Neural progenitor cell (in vitro differentiated cells): ENCODE data around the gene HSPA12A. TPM values are rescaled to one million over a fixed set of nuclear protein-coding genes. Genes with fewer than 3 reads are reported as not detected.

Source experiments
- DNase-seq: peaks from one replicate; pipeline ENCODE4 v3.0.0-alpha.2; 2016; ENCODE audit warnings: low spot score
- H2AFZ ChIP-seq: fragments of 200-600 bp; sonication (generic); replicated peaks from 2 replicates; pipeline ENCODE4 v1.6.1; 2016; ENCODE audit warnings: antibody characterized with exemption
- H3F3A ChIP-seq: fragments of 200-600 bp; sonication (generic); 2 replicates; pipeline ENCODE4 v1.6.1; 2016; ENCODE audit warnings: antibody characterized with exemption, low read depth
- H3K27ac ChIP-seq: fragments of 200-600 bp; sonication (generic); 2 replicates; pipeline ENCODE4 v1.5.1; 2016; ENCODE audit warnings: mild to moderate bottlenecking
- H3K27me3 ChIP-seq: fragments of 200-600 bp; sonication (generic); 2 replicates; pipeline ENCODE4 v1.6.1; 2016; ENCODE audit warnings: mild to moderate bottlenecking, moderate library complexity
- H3K36me3 ChIP-seq: fragments of 200-600 bp; sonication (generic); 2 replicates; pipeline ENCODE4 v1.5.1; 2016
- H3K4me1 ChIP-seq: fragments of 200-600 bp; sonication (generic); 2 replicates; pipeline ENCODE4 v1.6.1; 2016; ENCODE audit warnings: mixed run types
- H3K4me2 ChIP-seq: fragments of 200-600 bp; sonication (generic); 2 replicates; pipeline ENCODE4 v1.6.1; 2016
- H3K4me3 ChIP-seq: fragments of 200-600 bp; sonication (generic); 2 replicates; pipeline ENCODE4 v1.5.1; 2016
- H3K79me2 ChIP-seq: fragments of 200-600 bp; sonication (generic); 2 replicates; pipeline ENCODE4 v1.6.1; 2016; ENCODE audit warnings: low read depth
- H3K9ac ChIP-seq: fragments of 200-600 bp; sonication (generic); 2 replicates; pipeline ENCODE4 v1.6.1; 2016
- H3K9me3 ChIP-seq: fragments of 200-600 bp; sonication (generic); 2 replicates; pipeline ENCODE4 v1.5.1; 2016; ENCODE audit warnings: low read depth
- H4K20me1 ChIP-seq: fragments of 200-600 bp; sonication (generic); 2 replicates; pipeline ENCODE4 v1.6.1; 2016; ENCODE audit warnings: low read depth
- H3K27ac Mint-ChIP-seq: 3 replicates; pipeline ENCODE4 v1.8.0; 2021; ENCODE audit warnings: mixed read lengths
- H3K27me3 Mint-ChIP-seq: 2 replicates; pipeline ENCODE4 v1.8.0; 2022; ENCODE audit warnings: low read depth, mild to moderate bottlenecking, inconsistent platforms, moderate library complexity, mixed read lengths; ENCODE audit not compliant: insufficient read depth
- H3K36me3 Mint-ChIP-seq: 3 replicates; pipeline ENCODE4 v1.8.0; 2021; ENCODE audit warnings: mixed read lengths
- H3K4me1 Mint-ChIP-seq: 3 replicates; pipeline ENCODE4 v1.8.0; 2021; ENCODE audit warnings: mixed read lengths
- H3K4me3 Mint-ChIP-seq: 3 replicates; pipeline ENCODE4 v1.8.0; 2021; ENCODE audit warnings: mild to moderate bottlenecking, moderate library complexity, mixed read lengths
- H3K9me3 Mint-ChIP-seq: 3 replicates; pipeline ENCODE4 v1.8.0; 2020; ENCODE audit warnings: mixed read lengths
- CTCF ChIP-seq: fragments of 200-600 bp; sonication (generic); IDR thresholded peaks from 2 replicates; pipeline ENCODE4 v1.5.1; 2017; ENCODE audit warnings: antibody characterized with exemption, mild to moderate bottlenecking
- EZH2 ChIP-seq: fragments of 200-600 bp; sonication (generic); IDR thresholded peaks from 2 replicates; pipeline ENCODE4 v1.6.1; 2017; ENCODE audit warnings: antibody characterized with exemption, mild to moderate bottlenecking, moderate library complexity
- EZH2phosphoT487 ChIP-seq: fragments of 200-600 bp; sonication (generic); IDR thresholded peaks from 2 replicates; pipeline ENCODE4 v1.6.1; 2017; ENCODE audit warnings: antibody characterized with exemption
- total RNA-seq: library from RNA; depleted of rRNA; stranded (reverse); fragments of >200 nt; gene quantifications from 2 replicates; pipeline ENCODE4 v1.2.3, GENCODE V29; 2015; ENCODE audit warnings: low replicate concordance

The HSPA12A gene
- total RNA-seq, 1 donor from 2014 or later: 5.6 TPM

GRCh38 chr10:116784651-116785050 is 42.3 kb upstream of the HSPA12A start:
- H3K27ac ChIP-seq: no peak overlapping the region
- no peak overlapping the region for H3K4me3 Mint-ChIP-seq
- H3K27me3 ChIP-seq: peaks cover 10% of the 10 kb centered on the region
- no peaks in the 10 kb centered on the region for H3K4me1 ChIP-seq
- H3F3A ChIP-seq: no peaks in the 10 kb centered on the region
- H3K9me3 Mint-ChIP-seq: peaks cover 3% of the 10 kb centered on the region
- no peaks in the 10 kb centered on the region for H3K36me3 ChIP-seq
- H4K20me1 ChIP-seq: no peaks in the 10 kb centered on the region
- peaks cover 18% of the 10 kb centered on the region for H3K4me1 Mint-ChIP-seq
- H3K27me3 Mint-ChIP-seq: peaks cover 2% of the 10 kb centered on the region
- H3K36me3 Mint-ChIP-seq: no peaks in the 10 kb centered on the region
- H3K9ac ChIP-seq: no peak overlapping the region
- no peak overlapping the region for H3K4me3 ChIP-seq
- TF ChIP-seq EZH2 (no peak), EZH2phosphoT487 (no peak), CTCF (no peak)
- no peaks in the 10 kb centered on the region for H3K79me2 ChIP-seq
- no peak for DNase-seq
- no peak overlapping the region for H2AFZ ChIP-seq
- H3K9me3 ChIP-seq: no peaks in the 10 kb centered on the region
- no peak overlapping the region for H3K27ac Mint-ChIP-seq
- no peak overlapping the region for H3K4me2 ChIP-seq

- DNase-seq: no peak
- Histone ChIP-seq H3K9ac (no peak overlapping the region), H3F3A (no peaks in the 10 kb centered on the region), H3K4me1 (no peaks in the 10 kb centered on the region), H3K36me3 (no peaks in the 10 kb centered on the region), H3K9me3 (no peaks in the 10 kb centered on the region), H2AFZ (no peak overlapping the region), H3K4me2 (no peak overlapping the region), H3K27ac (no peak overlapping the region), H3K27me3 (peaks cover 10% of the 10 kb centered on the region), H3K4me3 (no peak overlapping the region), H4K20me1 (no peaks in the 10 kb centered on the region), H3K79me2 (no peaks in the 10 kb centered on the region)
- Mint-ChIP-seq H3K9me3 (peaks cover 3% of the 10 kb centered on the region), H3K27me3 (peaks cover 2% of the 10 kb centered on the region), H3K27ac (no peak overlapping the region), H3K4me3 (no peak overlapping the region), H3K4me1 (peaks cover 18% of the 10 kb centered on the region), H3K36me3 (no peaks in the 10 kb centered on the region)
- TF ChIP-seq CTCF (no peak), EZH2 (no peak), EZH2phosphoT487 (no peak)
Measured at GRCh38 chr10:116784035-116784434, 41.7 kb upstream of the HSPA12A start.

- Mint-ChIP-seq H3K4me1 (peaks cover 18% of the 10 kb centered on the region), H3K36me3 (no peaks in the 10 kb centered on the region), H3K9me3 (peaks cover 3% of the 10 kb centered on the region)
Measured at GRCh38 chr10:116783011-116783655, 40.8 kb upstream of the HSPA12A start.

More at GRCh38 chr10:116783011-116783655, 40.8 kb upstream of the HSPA12A start:
- H3K27me3 Mint-ChIP-seq: peaks cover 2% of the 10 kb centered on the region
- H3F3A ChIP-seq: no peaks in the 10 kb centered on the region
- no peak overlapping the region for H3K27ac ChIP-seq
- no peaks in the 10 kb centered on the region for H3K79me2 ChIP-seq
- DNase-seq: no peak
- no peak overlapping the region for H3K27ac Mint-ChIP-seq
- no peaks in the 10 kb centered on the region for H3K36me3 ChIP-seq
- H3K9ac ChIP-seq: no peak overlapping the region
- no peaks in the 10 kb centered on the region for H3K9me3 ChIP-seq
- H3K27me3 ChIP-seq: peaks cover 10% of the 10 kb centered on the region
- H3K4me2 ChIP-seq: no peak overlapping the region
- TF ChIP-seq EZH2phosphoT487: no peak
- no peak for TF ChIP-seq EZH2
- no peak for TF ChIP-seq CTCF
- H3K4me3 ChIP-seq: no peak overlapping the region
- no peaks in the 10 kb centered on the region for H4K20me1 ChIP-seq
- no peaks in the 10 kb centered on the region for H3K4me1 ChIP-seq
- H2AFZ ChIP-seq: no peak overlapping the region
- no peak overlapping the region for H3K4me3 Mint-ChIP-seq
